ENCODE results near the gene POU3F1.
A peak's percentile ranks its signal among the peaks of the same experiment; 100 is the strongest.
"Not testable (repeated sequence)": the region's sequence is repeated elsewhere in the genome, so short reads cannot be mapped to it uniquely, and the experiment has no call there.

POU3F1 gene

GRCh38 chr1:38047603-38048141 lies 1.1 kb upstream of the POU3F1 start:
- no peak for DNase-seq (ENCODE audit: low read depth)

DNA sequence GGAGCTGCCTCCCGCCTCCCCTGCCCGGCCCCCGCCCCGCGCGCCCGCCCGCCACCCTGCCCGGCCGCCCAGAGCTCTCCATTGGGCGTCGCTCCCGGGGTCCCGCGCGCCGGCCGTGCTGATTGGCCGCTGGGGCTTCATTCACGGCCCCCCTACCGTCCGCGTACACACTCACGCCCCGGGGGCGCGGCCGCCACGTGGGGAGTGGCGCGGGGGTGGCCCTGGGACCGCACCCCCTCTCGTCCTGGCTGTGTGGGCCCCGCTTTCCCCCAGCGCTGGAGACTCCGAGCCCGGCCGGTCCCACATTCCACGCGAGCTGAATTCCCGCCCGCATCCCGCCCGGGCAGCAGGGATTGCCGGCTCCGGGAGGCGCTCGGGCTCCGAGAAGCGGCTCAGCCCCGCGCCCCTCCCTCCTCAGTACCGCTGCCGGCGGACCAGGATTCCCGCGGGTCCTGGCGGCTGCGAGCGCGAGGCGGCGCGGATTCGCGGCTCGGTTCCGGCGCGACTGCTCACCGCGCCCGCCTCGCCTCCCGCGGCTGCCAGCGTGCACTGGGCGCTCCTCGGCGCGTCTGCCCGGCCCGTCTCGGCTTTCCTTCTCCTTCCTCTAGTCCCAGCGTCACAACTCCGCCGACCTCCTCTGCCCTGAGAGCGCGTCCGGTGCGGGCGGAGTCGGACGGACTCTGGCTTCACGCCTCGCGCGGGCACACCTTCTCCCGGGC lies 450 bp upstream of the POU3F1 start:
- peak; percentile 50 for DNase-seq (ENCODE audit: low read depth)

DNA sequence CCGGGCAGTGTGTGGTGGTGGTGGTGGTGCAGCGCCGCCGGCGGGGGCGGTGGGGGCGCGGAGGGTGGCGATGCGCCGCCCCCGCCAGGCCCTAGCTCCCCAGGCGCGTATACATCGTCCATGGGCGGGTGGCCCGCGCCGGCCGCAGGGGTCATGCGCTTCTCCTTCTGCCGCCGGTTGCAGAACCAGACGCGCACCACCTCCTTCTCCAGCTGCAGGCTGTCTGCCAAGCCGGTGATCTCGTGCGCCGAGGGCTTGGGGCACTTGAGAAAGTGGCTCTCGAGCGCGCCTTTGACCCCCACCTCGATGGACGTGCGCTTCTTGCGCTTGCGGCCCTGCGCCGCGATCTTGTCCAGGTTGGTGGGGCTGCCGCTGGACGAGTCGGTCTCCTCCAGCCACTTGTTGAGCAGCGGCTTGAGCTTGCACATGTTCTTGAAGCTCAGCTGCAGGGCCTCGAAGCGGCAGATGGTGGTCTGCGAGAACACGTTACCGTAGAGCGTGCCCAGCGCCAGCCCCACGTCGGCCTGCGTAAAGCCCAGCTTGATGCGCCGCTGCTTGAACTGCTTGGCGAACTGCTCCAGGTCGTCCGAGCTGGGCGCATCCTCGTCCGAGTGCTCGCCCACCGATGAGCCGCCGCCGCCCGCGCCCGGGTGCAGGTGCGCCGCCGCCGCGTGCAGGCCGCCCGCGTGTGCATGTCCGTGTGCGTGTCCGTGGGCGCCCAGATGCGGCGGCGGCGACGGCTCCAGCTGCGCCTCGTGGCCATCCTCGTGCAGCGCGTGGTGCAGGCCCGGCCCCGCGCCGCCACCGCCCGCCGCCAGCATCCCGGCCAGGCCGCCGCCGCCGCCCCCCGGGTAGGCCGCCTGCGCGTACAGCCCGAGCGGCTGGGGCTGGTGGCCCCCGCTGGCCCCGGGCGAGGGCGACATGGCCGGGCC lies 926 bp downstream of the POU3F1 start:
- DNase-seq (ENCODE audit: low read depth): no peak

GRCh38 chr1:38044221-38045215 lies 2.1 kb downstream of the POU3F1 start:
- no peak for DNase-seq (ENCODE audit: low read depth)

DNA sequence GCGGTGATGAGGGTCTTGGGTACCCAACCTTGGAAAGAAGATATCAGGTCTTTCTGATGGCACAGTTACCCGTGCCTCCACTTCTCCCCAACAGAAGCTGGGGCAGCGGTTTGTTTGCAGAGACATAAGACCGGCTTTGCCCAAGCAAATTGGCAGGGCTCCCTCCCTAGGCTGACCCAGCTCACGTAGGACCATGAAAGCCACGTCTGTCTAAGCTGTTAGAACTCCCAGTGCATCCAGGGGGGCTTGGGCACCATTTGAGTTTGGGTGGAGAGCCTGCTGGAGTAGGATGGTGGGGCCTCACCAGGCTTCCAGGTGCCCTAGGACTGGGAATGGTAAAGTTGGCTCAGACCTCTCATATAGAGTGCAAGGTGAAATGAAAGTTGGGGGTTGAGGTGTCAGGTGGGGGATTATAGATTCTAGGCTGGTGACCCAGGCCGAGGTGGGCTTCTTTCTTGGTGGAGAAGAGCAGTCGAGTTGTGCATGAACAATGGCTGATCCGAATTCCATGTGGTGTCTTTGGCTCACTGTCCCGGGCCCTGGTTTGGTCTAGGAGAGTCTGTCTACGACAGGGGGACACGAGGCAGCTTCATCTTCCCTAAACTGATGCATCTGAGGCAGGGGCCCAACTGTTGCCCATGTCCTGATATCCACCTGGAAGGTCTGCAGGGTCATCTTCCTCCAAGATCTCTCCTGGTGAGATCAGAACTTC lies 3.4 kb downstream of the POU3F1 start:
- no peak for DNase-seq (ENCODE audit: low read depth)

GRCh38 chr1:38041936-38042834 lies 4.4 kb downstream of the POU3F1 start:
- DNase-seq (ENCODE audit: low read depth): no peak

GRCh38 chr1:38039331-38040088 lies 7.1 kb downstream of the POU3F1 start:
- no peak for DNase-seq (ENCODE audit: low read depth)

DNA sequence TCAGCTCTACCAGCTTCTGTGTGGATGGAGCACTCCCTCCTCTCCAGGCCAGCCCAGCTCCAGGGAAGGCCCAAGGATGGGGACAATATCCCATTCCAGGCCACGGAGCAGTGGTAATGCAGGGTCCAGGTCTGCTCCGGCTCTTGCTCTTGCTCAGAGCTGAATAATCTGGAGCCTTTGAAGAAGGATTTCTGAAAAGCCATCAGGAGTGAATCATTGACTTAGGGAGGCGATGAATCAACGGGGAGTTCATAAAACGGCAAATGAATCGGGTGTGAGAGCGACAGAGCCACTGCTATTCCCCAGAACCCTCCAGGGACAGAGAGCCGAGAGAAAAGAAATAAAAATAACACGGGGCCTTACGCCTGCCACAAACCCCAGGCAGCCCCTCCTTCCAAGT lies 7.7 kb downstream of the POU3F1 start:
- DNase-seq (ENCODE audit: low read depth): no peak

DNA sequence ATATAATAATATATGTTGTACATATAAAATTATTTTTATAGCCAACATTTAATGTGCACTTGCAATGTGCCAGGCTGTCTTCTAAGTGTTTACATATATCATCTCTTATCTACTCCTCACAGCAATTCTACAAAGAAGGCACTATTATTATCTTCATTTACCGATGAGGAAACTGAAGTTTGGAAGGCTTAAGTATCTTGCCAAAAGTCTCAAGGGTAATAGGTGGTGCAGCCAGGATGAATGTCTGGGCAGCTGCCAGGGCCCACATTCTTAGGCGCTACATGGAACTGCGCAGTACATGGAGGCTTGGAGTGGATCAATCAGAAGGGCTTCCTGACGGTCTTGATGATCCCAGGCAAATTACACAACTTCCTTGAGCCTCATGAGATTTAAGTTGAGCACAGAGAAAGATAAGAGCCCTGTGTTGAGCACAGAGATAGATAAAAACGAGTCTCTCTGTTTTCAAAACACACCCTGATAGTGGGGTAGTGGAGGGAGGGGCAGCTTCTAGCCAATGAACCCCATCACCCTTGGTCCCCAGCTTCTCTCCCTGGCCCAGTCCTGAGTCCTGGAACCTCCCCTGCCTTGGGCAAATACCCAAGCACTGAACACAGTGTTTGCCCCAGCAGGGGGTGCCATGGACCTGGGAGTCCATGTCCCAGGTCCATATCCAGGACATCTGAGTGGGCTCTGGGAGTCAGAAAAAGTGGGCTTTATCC lies 9.2 kb downstream of the POU3F1 start:
- no peak for DNase-seq (ENCODE audit: low read depth)

GRCh38 chr1:38034871-38035270 lies 11.7 kb downstream of the POU3F1 start:
- DNase-seq (ENCODE audit: low read depth): no peak

GRCh38 chr1:38032992-38033391 lies 13.6 kb downstream of the POU3F1 start:
- DNase-seq (ENCODE audit: low read depth): not testable (repeated sequence)

GRCh38 chr1:38031513-38031866 lies 15.1 kb downstream of the POU3F1 start:
- DNase-seq (ENCODE audit: low read depth): no peak

GRCh38 chr1:38030596-38031512 lies 15.7 kb downstream of the POU3F1 start:
- no peak for DNase-seq (ENCODE audit: low read depth)

DNA sequence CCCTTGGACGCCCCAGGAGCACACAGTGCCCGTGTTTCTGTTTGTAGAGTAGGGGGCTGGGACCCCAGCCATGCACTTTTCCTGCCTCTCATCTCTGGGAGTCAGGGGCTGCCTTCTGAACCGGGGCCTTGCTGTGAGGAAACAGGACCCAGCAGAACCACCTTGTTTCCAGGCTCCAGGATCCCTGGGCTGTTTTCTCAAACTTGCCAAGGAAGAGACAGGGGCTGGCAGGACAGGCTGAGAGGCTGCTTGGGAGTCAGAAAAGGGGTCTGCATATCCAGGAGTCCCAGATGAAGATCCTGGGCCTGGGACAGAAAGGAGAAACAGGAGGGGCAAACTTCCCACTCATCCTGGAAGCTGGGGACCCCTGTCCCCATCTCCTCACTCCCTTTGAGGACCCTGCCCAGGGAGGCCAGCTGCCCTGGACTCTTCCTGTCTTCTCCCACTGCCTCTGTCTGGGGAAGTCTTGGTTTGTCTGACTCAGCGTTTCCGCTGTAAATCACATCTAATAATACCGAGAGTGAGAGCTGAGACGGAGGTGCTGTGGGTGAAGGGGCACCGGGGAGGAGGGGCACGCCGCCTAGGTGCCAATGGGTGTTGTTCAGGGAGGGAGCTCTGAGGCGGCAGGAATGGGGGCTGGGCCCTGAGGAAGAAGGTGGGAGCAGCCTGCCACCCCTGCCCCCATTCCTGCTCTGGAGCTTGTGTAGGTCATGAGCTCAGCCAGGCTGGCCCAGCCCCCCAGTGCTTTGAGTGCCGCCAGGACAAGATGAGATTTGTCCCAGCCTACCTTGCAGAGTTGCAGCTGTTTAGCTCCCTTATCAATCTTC lies 16.7 kb downstream of the POU3F1 start:
- DNase-seq (ENCODE audit: low read depth): peak; percentile 27

DNA sequence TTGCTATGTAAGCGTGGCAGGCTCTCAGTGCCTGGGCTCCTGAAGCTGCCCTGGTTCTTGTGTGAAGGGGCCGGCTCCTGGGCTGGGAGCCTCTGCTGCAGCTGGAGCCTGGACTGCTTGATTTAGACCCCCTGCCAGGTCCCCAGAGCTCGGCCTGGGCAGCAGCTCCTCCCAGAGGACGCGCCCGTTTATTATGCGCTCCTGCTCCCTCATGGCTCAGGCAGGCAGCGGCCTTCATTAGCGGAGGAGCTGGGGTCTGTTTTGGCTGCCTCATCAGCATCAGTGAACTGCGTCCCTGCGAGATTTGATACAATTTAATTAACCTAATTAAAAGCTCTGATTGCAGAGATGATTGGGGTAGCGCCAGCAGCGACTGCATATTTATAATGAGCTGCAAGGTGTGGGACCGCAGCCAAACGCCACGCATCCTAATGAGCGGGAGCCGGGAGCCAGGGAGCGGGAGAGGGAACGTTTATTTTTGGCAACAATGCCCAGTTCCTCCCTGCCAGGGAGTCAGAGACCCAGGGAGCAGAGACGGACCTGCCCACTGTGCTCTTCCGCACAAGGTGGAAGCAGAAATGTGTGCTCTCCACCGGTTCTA lies 17.4 kb downstream of the POU3F1 start:
- DNase-seq (ENCODE audit: low read depth): no peak

- no peak for DNase-seq (ENCODE audit: low read depth)
Measured at GRCh38 chr1:38028671-38029070, 17.9 kb downstream of the POU3F1 start.

All from stimulated activated CD8-positive, alpha-beta memory T cell treated with anti-CD3 and anti-CD28 coated beads, Interleukin-12 subunit alpha, Interleukin-12 subunit beta, amount 100 ng/mL, for 1 hour (primary cell).